Measurements from ENCODE around the gene ITPR3.

Gene ITPR3

DNA sequence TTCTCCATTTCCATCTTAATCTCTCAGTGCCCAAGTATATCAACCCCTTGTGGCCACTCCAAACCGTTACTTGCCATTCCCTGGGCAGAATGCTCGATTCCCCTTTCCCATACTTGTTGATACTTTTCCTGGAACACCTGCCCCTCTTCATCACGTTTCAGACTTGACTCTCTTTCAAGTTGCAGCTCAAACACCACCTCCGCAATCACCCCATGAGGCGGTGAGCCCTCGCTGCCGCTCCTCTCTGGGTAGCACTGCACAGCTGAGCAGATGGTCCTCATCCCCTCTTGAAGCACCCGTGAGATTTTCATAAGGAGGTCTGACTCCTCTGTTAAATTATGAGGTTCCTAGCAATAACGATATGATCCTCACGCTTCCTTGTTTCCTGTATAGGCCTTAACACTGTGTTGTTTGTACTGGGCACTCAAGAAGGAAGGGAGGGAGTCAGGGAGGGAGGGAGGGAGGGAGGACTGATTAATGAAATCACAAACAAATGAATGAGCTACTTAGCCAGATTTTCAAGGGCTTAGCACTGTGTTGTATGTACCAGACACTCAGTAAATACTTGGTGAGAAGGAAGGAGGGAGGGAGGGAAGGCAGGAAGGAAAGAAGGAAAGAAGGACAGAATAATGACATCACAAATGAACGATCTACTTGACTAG lies 98.3 kb downstream of the ITPR3 start:
- no peak for DNase-seq (ENCODE audit: low read depth)

DNA sequence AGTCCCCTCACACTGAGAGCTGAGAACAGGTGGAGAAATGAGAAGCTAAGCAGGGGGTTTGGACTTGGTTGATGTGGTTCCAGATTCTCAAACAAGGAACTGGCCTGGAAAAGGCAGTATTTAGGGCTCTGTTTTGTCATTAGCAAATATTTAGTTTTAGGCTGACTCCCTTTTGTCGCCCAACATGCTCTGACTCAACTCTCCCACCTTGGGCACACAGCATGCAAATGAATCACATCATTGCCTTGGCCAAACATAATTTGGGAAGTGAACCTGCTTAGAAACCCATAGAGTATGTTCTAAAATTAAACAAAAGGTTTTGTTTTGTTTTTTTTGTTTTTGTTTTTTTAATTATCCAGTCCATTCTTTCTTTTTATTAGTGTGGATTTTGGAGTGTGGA lies 99.9 kb downstream of the ITPR3 start:
- no peak for DNase-seq (ENCODE audit: low read depth)

DNA sequence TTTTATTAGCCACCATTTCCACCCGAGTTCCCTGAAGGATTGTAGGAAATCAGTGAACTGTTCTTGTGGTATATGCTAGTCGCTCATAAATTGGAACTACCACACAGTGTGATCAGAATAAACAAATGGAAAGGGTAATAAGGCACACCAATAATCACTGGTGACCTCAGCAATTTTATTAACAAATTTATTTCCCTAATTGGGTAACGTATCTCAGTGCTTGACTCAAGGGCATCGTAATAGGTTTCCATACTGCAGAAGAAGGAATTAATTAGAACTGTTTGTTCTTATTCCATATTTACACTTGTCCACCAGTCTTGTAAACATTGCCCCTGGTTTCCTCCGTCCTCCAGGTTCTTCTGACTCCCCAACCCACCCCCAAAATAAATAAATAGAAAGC lies 100.4 kb downstream of the ITPR3 start:
- DNase-seq (ENCODE audit: low read depth), result no peak

DNA sequence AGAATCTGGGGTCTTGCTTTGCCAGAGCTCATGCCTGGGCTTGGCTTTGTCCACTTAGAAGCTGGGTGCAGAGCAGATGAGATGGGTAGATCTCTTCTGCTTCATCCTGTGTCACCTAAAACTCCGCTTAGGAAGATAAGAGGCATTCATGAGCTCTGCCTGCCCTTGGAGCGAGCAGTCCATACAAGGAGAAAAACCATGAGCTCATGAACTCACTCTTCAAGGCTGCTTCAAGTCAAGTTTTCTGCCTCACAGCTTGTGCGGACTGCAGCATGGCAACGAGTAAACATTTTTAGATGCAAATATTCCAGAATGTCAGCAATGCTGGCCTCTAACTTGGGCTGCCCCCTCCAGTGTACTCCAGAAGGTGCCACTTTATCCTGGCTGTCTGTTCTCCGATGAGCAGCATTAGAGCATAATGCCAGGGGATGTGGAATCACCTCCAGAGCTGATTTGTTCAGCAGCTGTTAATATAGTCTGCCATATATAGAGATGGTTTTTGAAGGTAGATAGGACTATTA lies 101.0 kb downstream of the ITPR3 start:
- no peak for DNase-seq (ENCODE audit: low read depth)

DNA sequence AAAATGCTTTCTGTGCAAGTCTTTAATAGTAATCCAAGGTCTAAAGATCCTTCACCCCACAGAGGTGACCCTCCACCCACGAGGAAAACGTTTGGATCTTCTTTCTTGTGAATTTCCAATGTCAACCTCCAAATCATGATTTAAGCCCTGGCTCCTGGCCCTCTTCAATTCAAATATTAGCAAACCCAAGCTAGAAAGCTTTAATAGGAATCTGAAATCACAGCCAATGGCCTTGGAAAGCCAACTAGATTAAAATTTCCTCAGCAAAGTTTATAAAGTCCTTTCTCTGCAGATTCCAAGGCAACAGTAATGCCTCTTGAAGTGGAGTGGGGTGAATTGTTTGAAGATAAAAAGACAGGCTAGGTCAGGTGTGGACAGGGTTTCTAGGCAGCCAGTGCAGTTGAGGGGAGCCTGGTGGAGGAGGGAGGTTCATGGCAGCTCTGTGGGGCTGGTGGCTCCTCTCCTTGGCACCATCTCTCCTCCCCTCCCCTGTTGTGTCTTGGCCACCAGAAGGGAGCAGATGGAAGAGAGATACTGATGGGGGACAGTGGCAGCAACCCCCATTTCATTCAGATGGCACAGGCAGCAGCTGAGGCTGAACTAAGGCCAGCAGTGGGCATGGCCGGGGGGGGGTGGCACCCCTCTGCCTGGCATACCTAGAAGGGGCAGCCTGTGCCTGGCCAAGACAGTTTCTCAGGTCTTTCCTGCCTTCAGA lies 102.4 kb downstream of the ITPR3 start:
- no peak for DNase-seq (ENCODE audit: low read depth)

DNA sequence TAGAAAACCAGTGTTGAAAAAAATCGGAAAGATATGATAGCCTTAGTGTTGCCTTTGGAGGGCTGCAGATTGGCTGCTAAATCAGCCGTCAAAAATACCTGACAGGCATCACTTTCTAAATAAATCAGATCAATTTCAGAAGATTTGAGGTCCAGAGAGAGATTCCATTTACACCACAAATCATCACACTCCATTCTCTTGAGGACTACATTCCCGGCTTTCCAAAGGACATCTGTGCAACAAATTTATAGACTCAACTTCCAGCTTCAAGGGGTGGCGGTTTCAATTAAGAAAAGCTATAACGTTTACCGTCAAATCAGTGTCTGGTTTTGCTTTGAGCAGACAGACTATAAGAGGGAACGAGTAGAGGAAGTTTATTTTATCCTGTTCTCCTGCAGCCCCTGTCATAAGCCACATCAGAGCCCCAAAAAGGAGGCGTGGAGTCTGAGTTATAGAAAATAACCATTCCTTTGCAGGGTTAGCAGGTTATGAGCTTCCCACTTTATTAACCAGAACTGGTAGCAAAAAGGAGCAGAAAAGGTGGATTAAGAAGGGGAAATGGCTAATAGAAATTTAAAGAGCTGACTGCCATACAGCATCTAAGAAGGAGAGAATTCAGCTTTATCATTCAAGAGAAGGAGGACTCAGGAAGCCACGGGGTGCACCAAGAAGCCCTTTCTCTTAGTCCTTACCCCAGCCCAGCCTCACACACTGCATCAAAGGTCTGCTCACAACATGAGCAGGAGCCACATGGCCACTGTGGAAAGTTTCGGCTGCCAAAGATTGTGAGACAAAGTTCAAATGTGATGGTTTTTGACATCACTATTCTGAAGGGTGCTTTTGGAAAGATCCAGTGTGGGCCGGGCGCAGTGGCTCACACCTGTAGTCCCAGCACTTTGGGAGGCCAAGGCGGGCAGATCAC lies 103.2 kb downstream of the ITPR3 start:
- no peak for DNase-seq (ENCODE audit: low read depth)

DNA sequence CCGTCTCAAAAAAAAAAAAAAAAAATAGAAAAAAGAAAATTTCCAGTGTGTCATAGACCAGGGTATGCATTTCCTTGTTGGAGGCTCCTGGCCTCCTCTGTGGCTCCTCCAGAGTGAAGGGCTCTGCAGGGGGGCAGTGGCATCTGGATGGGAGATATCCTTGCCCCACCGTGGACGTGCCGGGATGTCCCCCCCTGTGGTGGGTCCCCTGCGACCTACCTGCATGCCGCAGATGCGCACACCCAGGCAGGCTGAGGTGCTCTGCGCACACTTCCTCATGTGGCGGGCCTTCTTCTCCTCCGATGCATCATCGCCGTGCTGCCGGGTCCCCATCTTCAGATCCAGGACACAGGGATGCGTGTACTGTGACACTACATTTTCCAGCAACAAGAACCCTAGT lies 104.1 kb downstream of the ITPR3 start:
- DNase-seq (ENCODE audit: low read depth), result no peak

DNA sequence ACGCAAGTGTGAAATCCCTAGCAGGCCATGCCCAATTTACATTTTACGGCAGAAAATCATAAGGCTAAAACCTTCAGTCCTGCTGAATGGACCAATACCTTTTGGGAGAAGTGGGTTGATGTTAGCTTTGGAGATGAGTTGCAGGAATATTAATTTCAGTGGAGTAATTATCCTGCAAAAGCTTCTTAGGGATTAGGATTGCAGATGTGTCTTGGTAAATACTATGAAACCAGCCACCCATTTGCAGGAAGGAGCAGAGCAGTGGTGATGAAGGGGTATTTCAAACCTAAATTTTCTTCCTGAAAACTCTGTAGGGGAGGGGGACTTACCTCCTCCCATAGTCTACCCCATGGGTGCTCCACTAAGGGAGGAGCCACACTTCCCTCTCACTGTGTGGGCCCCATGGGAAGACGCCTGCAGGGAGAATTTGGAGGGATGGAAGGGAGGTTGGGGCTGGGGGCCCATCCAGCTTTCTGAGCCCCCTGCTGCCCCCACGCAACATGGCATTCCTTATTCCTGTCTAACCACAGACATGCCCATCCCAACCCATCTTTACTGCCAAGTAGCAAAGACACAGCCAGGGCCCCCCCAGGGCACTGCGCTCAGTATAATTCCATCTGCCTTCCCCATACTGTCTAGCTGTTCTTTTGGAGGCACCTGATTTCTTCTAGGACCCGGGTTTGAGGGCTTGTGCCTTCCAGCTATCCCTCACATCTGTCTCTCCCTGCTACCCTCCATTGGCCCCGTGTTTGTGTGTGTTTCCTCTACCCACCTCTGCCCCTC lies 105.0 kb downstream of the ITPR3 start:
- DNase-seq (ENCODE audit: low read depth), result no peak

DNA sequence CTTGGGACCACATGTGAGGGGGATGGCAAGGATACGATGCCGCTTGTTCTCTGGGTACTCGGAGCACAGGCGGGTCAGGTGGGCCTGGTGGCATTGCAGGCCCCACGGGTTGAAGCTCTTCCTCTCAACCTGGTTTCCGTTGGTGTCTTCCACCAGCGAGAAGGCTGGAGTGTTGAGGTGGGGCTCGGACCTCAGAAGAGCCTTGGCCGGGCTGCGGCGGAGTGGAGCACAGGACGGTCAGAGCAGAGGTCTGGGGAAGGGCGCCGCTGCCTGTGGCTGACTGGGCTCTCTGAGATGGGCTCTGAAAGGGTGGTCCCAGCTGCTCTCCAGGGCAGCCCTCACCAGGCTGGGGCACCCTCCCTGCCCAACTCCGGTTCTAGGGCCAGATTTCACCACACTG lies 105.6 kb downstream of the ITPR3 start:
- no peak for DNase-seq (ENCODE audit: low read depth)

DNA sequence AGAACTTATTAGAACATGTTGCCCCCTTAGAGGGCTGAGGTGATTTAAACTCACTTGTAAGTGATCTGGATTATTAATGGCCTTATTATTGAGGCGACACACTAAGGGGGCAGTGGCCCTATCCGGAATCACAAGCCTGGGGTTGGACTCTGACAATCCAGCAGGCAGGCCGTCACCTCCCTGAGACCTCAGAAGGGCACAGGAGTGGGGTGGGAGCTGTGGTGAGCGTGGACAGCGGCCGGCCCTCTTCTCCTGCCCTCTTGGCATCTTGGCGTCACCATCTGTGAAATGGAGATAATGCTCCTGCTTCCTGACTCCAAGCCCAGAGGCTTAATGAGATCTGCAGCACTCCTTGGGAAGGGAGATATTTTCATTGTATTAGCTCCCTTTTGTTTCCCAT lies 106.0 kb downstream of the ITPR3 start:
- DNase-seq (ENCODE audit: low read depth), result no peak

DNA sequence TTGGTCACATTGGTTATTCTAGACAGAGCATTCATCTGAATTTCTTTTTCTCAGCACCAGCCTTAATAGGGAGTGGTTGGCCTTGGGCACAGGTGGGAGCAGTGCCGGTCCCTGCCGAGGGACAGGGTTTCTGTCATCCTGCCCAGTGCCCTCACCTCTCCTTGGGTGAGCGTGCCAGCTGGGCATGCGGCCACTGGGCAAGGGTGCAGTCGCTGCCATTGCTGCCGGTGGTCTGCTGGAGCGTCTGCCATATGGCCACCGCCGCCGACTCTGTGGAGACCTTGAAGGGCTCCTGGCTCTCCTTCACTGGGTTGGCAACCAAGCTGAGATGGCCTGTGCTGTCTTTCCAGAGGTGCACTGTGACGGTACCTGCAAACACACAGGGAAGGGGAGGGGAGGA lies 106.8 kb downstream of the ITPR3 start:
- DNase-seq (ENCODE audit: low read depth), result no peak

DNA sequence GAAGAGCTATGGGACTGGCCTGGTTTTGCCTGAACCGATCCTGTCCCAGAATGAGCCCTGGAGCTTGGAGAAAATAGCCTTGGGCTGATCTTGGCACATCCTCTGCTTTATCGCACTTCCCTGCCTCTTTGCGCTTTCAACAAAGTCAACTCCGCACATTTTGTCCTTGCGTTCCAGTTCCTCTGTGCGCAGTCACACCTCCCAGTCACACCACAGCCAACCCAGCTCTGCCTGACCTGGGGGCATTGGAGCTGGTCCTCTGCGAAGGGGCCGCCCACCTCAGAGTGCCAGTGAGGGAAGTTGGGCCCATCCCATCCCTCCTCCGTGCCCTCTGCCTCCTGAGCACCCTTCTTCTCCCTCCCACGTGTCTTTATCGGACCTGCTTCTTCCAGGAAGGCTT lies 107.3 kb downstream of the ITPR3 start:
- DNase-seq (ENCODE audit: low read depth), result no peak

DNA sequence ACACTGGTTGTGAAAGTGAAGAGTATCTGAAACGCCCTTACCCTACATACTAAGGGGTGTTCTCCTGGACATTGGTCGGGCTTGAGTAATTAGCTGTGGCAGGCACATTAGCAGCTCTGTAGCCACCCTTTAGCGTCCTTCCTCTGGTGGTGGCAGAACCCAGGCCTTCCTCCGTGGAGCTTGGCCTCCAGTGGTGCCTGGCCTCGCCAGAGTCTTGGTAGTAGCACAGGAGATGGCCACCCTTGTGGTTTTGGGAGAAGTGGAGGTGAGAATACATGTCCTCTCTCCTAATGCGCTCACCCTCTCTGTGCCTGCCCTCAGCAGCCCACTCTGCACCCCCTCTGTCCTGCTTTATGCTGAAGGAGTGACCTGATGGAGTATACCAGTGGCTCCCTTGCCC lies 107.9 kb downstream of the ITPR3 start:
- DNase-seq (ENCODE audit: low read depth), result no peak

DNA sequence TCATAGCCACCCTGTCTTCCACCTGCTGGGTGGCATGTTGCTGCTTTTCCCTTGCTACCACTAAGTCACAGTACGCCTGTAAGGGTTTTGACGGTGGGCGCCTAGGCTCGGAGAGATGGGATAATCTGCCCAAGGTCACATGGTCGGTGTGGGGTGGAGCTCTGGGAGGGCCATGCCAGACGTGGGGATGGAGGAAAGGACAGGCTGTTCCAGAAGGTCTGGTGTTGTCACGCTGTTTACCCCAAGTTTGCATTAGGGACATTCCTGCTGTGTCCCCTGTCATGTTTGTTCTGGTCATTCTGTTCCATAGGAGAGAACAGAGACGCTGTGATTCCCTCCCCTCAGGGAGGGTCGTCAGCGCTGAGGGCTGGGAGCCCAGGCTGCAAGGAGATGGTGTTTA lies 109.5 kb downstream of the ITPR3 start:
- no peak for DNase-seq (ENCODE audit: low read depth)

DNA sequence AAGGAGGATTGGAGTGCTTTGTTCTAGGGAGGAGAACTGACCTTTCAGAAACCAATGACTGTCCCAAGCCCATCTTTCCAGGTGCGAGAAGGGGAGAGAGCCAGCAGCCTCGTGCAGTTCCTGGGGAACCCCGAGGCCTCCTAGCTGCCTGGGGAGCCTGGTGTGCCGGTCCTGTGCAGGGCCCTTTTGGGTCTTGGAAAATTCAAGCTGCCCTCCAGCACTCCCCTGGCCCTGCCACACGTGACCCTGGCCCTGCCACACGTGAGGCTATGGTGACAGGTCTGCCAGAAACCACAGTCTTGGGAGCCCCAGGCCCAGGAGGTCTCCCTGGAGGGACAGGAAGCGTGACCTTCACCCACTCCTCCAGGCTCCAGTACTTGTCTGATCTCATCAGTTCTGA lies 109.9 kb downstream of the ITPR3 start:
- no peak for DNase-seq (ENCODE audit: low read depth)

DNA sequence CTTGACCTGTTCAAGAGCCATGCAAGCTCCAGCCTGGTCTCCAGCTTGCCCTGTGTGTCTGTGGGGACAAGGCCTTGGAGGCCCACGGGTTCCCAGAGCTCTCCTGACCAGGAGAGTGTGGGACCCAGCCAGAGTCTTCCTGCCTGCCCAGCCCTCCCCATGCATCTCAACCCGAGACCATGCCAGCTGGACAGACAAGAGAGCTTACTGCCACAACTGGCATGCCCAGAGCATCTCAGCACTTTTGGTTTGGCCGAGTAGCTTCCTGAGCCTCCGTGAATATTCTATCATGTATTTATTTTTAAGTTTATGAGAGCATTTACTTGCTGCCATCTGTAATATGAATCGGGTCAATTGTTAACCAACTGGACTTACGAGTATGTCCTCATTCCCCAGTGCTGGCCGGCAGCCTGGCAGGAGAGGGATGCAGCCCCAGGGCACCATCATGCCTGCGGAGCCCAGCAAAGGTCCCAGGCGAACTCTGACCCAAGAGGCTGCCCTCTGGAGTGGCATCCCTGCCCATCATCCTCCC lies 110.7 kb downstream of the ITPR3 start:
- no peak for DNase-seq (ENCODE audit: low read depth)

DNA sequence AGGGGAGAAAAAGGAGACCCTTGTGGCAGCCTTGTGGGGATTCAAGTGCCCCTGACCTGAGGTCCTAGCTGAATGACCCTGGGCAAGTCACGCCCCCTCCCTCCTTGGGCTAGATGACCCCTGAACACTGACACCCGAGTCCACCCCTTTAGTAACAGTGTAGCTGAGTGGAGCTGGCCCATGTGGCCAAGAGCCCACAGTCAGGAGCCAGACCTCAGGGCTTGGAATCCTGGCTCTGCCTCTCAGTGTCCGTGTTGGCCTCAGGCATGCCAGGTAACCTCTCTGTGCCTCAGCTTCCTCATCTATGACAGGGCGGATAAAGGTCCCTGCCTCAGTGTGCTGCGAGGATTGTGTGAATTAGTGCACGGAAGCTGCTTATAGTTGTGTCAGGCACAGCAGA lies 111.3 kb downstream of the ITPR3 start:
- no peak for DNase-seq (ENCODE audit: low read depth)

DNA sequence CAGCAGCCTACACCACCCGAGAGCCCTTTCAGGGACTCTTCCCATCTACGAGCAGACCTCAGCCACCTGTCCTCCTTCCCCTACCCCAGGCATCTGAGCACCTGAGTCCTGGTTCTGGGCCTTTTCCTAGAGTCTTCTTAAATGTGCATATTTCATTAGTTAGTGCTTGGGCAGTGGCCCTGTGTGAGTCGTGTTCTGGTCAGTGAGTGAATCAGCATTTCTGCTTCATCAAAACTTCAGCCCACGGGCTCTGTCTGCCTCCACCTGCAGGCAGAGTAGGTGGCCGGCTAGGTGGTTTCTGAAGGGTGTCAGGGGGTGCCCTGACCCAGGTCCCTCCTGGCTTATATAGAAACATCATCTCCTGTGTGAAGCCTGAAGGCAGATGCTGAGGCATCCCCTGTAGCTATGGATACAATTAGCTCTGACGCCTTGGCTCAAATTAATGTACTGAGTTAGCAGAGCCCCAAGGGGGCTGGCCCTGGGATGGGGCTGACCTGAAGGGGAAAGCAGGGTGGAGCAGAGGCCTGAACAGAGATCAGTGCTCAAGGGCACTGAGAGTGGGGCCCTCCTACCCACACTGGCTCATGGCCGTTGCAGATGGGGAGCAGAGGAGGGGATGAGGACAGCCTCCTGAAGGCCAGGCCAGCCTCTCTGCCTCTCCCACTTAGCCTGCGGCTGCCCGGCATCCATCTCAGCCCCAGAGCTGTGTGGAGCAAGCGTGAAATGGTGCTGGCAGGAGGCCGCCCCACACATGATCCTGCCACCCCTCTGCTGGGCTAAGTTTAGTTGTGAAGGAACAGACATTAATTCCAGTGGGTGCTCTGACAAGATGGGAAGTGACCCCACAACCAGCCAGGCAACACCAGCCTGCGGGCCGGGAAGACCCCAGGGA lies 111.9 kb downstream of the ITPR3 start:
- no peak for DNase-seq (ENCODE audit: low read depth)

DNA sequence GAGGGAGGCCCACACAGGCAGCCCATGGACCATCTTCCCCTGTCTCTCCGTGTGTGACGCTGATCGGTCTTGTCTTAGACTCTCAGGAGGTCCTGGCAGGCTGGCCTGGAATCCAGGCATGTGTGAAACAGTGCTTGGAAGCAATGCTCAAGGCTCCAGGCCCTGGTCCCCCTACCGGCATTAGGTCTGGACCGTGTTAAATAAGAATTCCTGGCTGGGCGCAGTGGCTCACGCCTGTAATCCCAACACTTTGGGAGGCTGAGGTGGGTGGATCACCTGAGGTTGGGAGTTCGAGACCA lies 112.5 kb downstream of the ITPR3 start:
- DNase-seq (ENCODE audit: low read depth), result no peak

DNA sequence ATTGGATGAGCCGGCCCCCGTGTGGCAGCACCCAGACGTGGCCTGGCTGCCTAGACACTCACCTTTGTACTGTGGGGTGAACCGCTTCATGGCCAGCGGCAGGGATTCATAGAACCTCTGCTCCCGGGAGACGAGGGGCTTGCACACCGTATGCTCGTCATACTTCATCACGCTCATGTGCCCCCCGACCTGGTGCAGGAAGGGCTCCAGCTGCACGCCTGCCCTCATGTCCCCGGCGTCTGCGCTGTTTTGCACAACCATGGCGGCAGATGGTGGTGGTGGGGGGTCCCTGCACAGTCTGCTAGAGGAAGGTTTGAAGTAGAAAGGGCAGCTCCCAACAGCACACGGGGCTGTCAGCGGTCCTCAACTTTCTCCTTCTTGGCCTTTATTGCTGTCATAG lies 114.1 kb downstream of the ITPR3 start:
- DNase-seq (ENCODE audit: low read depth), result no peak

Data from non-pigmented ciliary epithelial cell (primary cell).